GM23338 (cell line): Measurements from ENCODE around the gene S100A6.

Experiments
- CREB1 ChIP-seq: fragments of 250-450 bp; sonication (Bioruptor Pico); IDR thresholded peaks from 2 replicates; pipeline ENCODE4 v1.5.0; 2020; ENCODE audit warnings: low read depth, mild to moderate bottlenecking, moderate library complexity
- CTCF ChIP-seq, 2 experiments: fragments of 200-600 bp in 1 of 2; sonication (generic) in 1 of 2; conservative IDR thresholded peaks; 2 replicates each; pipeline versions ENCODE4 v1.5.1 to v1.6.1; 2016 to 2017; ENCODE audit warnings: antibody characterized with exemption in 2 of 2, low read depth in 2 of 2, mild to moderate bottlenecking in 2 of 2, moderate library complexity in 1 of 2
- ETS1 ChIP-seq: IDR thresholded peaks from 2 replicates; pipeline ENCODE4 v1.6.1; 2016; ENCODE audit warnings: antibody characterized with exemption
- EZH2 ChIP-seq: fragments of 200-600 bp; sonication (generic); IDR thresholded peaks from one replicate; pipeline ENCODE4 v1.8.0; 2017; ENCODE audit warnings: antibody characterized with exemption, mild to moderate bottlenecking, low read depth; ENCODE audit not compliant: unreplicated experiment
- EZH2phosphoT487 ChIP-seq: fragments of 200-600 bp; sonication (generic); IDR thresholded peaks from one replicate; pipeline ENCODE4 v1.8.1; 2018; ENCODE audit warnings: antibody characterized with exemption; ENCODE audit not compliant: unreplicated experiment
- JUNB ChIP-seq: IDR thresholded peaks from one replicate; pipeline ENCODE4 v1.6.1; 2016; ENCODE audit warnings: antibody characterized with exemption; ENCODE audit not compliant: unreplicated experiment
- POLR2AphosphoS5 ChIP-seq: IDR thresholded peaks from 2 replicates; pipeline ENCODE4 v1.6.1; 2016; ENCODE audit warnings: antibody characterized with exemption, low read depth
- REST ChIP-seq: IDR thresholded peaks from one replicate; pipeline ENCODE4 v1.6.1; 2018; ENCODE audit warnings: antibody characterized with exemption; ENCODE audit not compliant: unreplicated experiment
- ZNF114 ChIP-seq: fragments of 250-450 bp; sonication (Bioruptor Pico); IDR thresholded peaks from 2 replicates; pipeline ENCODE4 v1.5.0; 2020; ENCODE audit warnings: mild to moderate bottlenecking, moderate library complexity

GRCh38 chr1:153548722-153549688 is 13.2 kb upstream of the S100A6 start, which contains the start of gene S100A3:
- TF ChIP-seq REST (no peak), CTCF (conservative IDR thresholded peaks at IDR 0.05; ENCODE audit: low read depth in 2 of 2) (no peak), POLR2AphosphoS5 (no peak), EZH2 (no peak), JUNB (no peak), ZNF114 (no peak), EZH2phosphoT487 (no peak), ETS1 (no peak), CREB1 (CRISPR knock-in tag) (no peak)
